PC-9 (cell line): ENCODE results near the gene ARHGEF1.

Experiments used
- EZH2 ChIP-seq: fragments of 200-600 bp; sonication (generic); IDR thresholded peaks from 2 replicates; pipeline ENCODE4 v1.8.0; 2017; ENCODE audit warnings: antibody characterized with exemption, low read depth
- TF ChIP-seq, protein P1 (sequence below): fragments of 200-600 bp; sonication (generic); conservative IDR thresholded peaks from 2 replicates; pipeline ENCODE4 v1.6.1; 2017; ENCODE audit warnings: mixed run types, antibody characterized with exemption, mild to moderate bottlenecking, moderate library complexity

DNA sequence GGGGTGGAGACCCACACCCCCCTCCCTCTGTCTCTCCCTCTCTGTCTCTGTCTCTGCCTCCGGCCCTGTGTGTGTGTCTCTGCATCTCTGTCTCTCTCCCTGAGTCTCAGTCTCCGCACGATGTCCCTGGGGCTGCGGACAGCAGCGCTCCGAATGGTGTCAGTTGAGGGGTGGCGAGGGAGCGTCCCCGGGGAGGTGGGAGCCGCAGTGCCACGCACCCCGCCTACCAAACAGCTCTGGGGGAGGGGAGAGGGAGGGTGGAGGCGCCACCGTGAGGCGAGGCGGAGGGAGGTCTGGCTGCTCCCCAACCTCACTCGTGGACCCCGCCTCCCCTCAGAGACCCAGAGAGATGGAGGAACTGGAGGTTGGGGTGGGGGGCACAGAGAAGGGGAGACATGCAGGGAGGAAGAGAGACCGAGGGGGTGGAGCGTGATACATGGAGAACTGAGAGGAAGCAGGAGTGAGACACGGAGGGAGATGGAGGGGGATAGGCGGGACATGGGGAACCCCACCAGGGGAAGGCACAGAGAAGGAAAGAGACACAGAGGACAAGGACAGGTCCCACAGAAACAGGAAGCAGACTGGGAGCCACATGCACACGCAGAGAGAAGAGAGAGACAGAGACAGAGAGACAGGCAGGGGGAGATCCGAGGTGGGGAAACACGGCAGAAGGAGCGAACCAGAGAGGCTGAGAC lies 38.0 kb downstream of the ARHGEF1 start:
- TF ChIP-seq, protein P1, sequence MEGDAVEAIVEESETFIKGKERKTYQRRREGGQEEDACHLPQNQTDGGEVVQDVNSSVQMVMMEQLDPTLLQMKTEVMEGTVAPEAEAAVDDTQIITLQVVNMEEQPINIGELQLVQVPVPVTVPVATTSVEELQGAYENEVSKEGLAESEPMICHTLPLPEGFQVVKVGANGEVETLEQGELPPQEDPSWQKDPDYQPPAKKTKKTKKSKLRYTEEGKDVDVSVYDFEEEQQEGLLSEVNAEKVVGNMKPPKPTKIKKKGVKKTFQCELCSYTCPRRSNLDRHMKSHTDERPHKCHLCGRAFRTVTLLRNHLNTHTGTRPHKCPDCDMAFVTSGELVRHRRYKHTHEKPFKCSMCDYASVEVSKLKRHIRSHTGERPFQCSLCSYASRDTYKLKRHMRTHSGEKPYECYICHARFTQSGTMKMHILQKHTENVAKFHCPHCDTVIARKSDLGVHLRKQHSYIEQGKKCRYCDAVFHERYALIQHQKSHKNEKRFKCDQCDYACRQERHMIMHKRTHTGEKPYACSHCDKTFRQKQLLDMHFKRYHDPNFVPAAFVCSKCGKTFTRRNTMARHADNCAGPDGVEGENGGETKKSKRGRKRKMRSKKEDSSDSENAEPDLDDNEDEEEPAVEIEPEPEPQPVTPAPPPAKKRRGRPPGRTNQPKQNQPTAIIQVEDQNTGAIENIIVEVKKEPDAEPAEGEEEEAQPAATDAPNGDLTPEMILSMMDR: no peak
- TF ChIP-seq EZH2: no peak
